HG02610 (cell line): ENCODE data around the gene APOM.
A peak's percentile ranks its signal among the peaks of the same experiment; 100 is the strongest.

Experiments used
- ATAC-seq: cut with Tn5 transposase; IDR thresholded peaks from one replicate; pipeline ENCODE4 v1.9.1; 2021; ENCODE audit warnings: mild to moderate bottlenecking, moderate library complexity; ENCODE audit not compliant: unreplicated experiment

Gene APOM

GRCh38 chr6:31701666-31702404 is 46.1 kb downstream of the APOM start:
- no peak for ATAC-seq

GRCh38 chr6:31702405-31702818 is 46.7 kb downstream of the APOM start:
- no peak for ATAC-seq

GRCh38 chr6:31702819-31703716 is 47.4 kb downstream of the APOM start, which contains the start of gene ABHD16A:
Gene ABHD16A (minus strand): TSS chr6:31703324. CDS start chr6:31703281, 43 bp downstream.
- peak; percentile 92 for ATAC-seq

- no peak for ATAC-seq
These were observed 50.2 kb downstream of the APOM start for GRCh38 chr6:31705931-31706330.

- ATAC-seq, result no peak
These were observed 50.9 kb downstream of the APOM start, which contains the start of gene LY6G6F for GRCh38 chr6:31706599-31706998. Gene LY6G6F (plus strand): TSS chr6:31706866. CDS start chr6:31706907, 41 bp downstream.

- no peak for ATAC-seq
These were observed 52.0 kb downstream of the APOM start for GRCh38 chr6:31707701-31708100.
